Neural progenitor cell (in vitro differentiated cells): ENCODE results near the gene KCTD16.

Experiments used
- EZH2 ChIP-seq: fragments of 200-600 bp; sonication (generic); IDR thresholded peaks from 2 replicates; pipeline ENCODE4 v1.6.1; 2017; ENCODE audit warnings: antibody characterized with exemption, mild to moderate bottlenecking, moderate library complexity
- TF ChIP-seq, protein P1 (sequence below): fragments of 200-600 bp; sonication (generic); IDR thresholded peaks from 2 replicates; pipeline ENCODE4 v1.5.1; 2017; ENCODE audit warnings: antibody characterized with exemption, mild to moderate bottlenecking

DNA sequence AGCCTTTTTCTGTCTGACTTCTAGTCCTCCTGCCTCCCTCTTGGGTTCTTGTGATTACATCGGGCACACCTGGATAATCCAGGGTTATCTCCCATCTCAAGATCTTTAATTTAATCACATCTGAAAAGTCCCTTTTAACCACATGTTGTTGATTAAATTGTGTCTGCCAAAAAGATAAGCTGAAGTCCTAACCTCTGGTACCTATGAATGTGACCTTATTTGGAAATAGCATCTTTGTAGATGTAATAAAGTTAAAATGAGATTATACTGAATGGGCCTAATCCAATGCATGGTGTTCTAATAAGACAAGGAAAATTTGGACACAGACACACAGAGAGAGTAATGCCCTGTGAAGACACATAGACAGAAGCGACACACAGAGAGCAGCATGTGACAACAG, 232.4 kb downstream of the KCTD16 start:
- TF ChIP-seq, protein P1, sequence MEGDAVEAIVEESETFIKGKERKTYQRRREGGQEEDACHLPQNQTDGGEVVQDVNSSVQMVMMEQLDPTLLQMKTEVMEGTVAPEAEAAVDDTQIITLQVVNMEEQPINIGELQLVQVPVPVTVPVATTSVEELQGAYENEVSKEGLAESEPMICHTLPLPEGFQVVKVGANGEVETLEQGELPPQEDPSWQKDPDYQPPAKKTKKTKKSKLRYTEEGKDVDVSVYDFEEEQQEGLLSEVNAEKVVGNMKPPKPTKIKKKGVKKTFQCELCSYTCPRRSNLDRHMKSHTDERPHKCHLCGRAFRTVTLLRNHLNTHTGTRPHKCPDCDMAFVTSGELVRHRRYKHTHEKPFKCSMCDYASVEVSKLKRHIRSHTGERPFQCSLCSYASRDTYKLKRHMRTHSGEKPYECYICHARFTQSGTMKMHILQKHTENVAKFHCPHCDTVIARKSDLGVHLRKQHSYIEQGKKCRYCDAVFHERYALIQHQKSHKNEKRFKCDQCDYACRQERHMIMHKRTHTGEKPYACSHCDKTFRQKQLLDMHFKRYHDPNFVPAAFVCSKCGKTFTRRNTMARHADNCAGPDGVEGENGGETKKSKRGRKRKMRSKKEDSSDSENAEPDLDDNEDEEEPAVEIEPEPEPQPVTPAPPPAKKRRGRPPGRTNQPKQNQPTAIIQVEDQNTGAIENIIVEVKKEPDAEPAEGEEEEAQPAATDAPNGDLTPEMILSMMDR, result no peak
- TF ChIP-seq EZH2, result no peak
